GM23338 (cell line): Measurements from ENCODE around the gene CENPP. TPM values are rescaled to one million over a fixed set of nuclear protein-coding genes. Genes with fewer than 3 reads are reported as not detected.

Source experiments
- ATAC-seq: fragments of 200-7000 bp; cut with Tn5 transposase; 3 replicates; pipeline ENCODE4 v1.9.1; 2020
- DNase-seq: peaks from one replicate; pipeline ENCODE4 v3.0.0-alpha.2; 2015; ENCODE audit warnings: low spot score
- H2AFZ ChIP-seq: fragments of 200-600 bp; sonication (generic); 2 replicates; pipeline ENCODE4 v1.8.0; 2016; ENCODE audit warnings: antibody characterized with exemption, mild to moderate bottlenecking, moderate library complexity
- H3F3A ChIP-seq: fragments of 200-600 bp; sonication (generic); replicated peaks from 2 replicates; pipeline ENCODE4 v1.8.0; 2017; ENCODE audit warnings: antibody characterized with exemption, mixed run types, low read depth
- H3K27ac ChIP-seq: fragments of 200-600 bp; sonication (generic); 2 replicates; pipeline ENCODE4 v1.6.1; 2016; ENCODE audit warnings: low read depth
- H3K27me3 ChIP-seq: fragments of 200-600 bp; sonication (generic); 2 replicates; pipeline ENCODE4 v1.8.0; 2016; ENCODE audit warnings: mild to moderate bottlenecking, mixed run types, moderate library complexity; ENCODE audit not compliant: insufficient read depth
- H3K36me3 ChIP-seq: fragments of 200-600 bp; sonication (generic); 2 replicates; pipeline ENCODE4 v1.8.0; 2016; ENCODE audit warnings: mild to moderate bottlenecking; ENCODE audit not compliant: insufficient read depth
- H3K4me1 ChIP-seq: fragments of 200-600 bp; sonication (generic); 2 replicates; pipeline ENCODE4 v1.8.0; 2016; ENCODE audit warnings: mild to moderate bottlenecking, moderate library complexity; ENCODE audit not compliant: insufficient read depth
- H3K4me2 ChIP-seq: fragments of 200-600 bp; sonication (generic); 2 replicates; pipeline ENCODE4 v1.7.1; 2017; ENCODE audit warnings: mixed run types
- H3K4me3 ChIP-seq: fragments of 200-600 bp; sonication (generic); 2 replicates; pipeline ENCODE4 v1.6.1; 2016; ENCODE audit warnings: mixed run types
- H3K79me2 ChIP-seq: fragments of 200-600 bp; sonication (generic); replicated peaks from 2 replicates; pipeline ENCODE4 v1.8.0; 2017; ENCODE audit warnings: mild to moderate bottlenecking; ENCODE audit not compliant: insufficient read depth
- H3K9me2 ChIP-seq: fragments of 200-600 bp; sonication (generic); 2 replicates; pipeline ENCODE4 v1.8.0; 2017; ENCODE audit not compliant: insufficient read depth
- H4K20me1 ChIP-seq: fragments of 200-600 bp; sonication (generic); replicated peaks from 2 replicates; pipeline ENCODE4 v1.8.0; 2017; ENCODE audit warnings: mild to moderate bottlenecking; ENCODE audit not compliant: insufficient read depth
- H3K27ac Mint-ChIP-seq: 2 replicates; pipeline ENCODE4 v1.8.0; 2020; ENCODE audit warnings: inconsistent platforms, mild to moderate bottlenecking, moderate library complexity, mixed read lengths
- H3K27me3 Mint-ChIP-seq: 3 replicates; pipeline ENCODE4 v1.8.0; 2022; ENCODE audit warnings: low read depth, mild to moderate bottlenecking, moderate library complexity, mixed read lengths, inconsistent platforms; ENCODE audit not compliant: insufficient read depth, poor library complexity
- H3K36me3 Mint-ChIP-seq: 3 replicates; pipeline ENCODE4 v1.8.0; 2021; ENCODE audit warnings: low read depth, mild to moderate bottlenecking, inconsistent platforms, moderate library complexity, mixed read lengths
- H3K4me1 Mint-ChIP-seq: 3 replicates; pipeline ENCODE4 v1.8.0; 2020; ENCODE audit warnings: mild to moderate bottlenecking, inconsistent platforms, mixed read lengths
- H3K4me3 Mint-ChIP-seq: 3 replicates; pipeline ENCODE4 v1.8.0; 2021; ENCODE audit warnings: moderate library complexity, mild to moderate bottlenecking, inconsistent platforms, mixed read lengths
- H3K9me3 Mint-ChIP-seq: 3 replicates; pipeline ENCODE4 v1.8.0; 2020; ENCODE audit warnings: moderate library complexity, mild to moderate bottlenecking, inconsistent platforms, mixed read lengths
- CREB1 ChIP-seq: fragments of 250-450 bp; sonication (Bioruptor Pico); IDR thresholded peaks from 2 replicates; pipeline ENCODE4 v1.5.0; 2020; ENCODE audit warnings: low read depth, mild to moderate bottlenecking, moderate library complexity
- CTCF ChIP-seq, 2 experiments: fragments of 200-600 bp in 1 of 2; sonication (generic) in 1 of 2; conservative IDR thresholded peaks; 2 replicates each; pipeline versions ENCODE4 v1.5.1 to v1.6.1; 2016 to 2017; ENCODE audit warnings: antibody characterized with exemption in 2 of 2, low read depth in 2 of 2, mild to moderate bottlenecking in 2 of 2, moderate library complexity in 1 of 2
- EZH2phosphoT487 ChIP-seq: fragments of 200-600 bp; sonication (generic); IDR thresholded peaks from one replicate; pipeline ENCODE4 v1.8.1; 2018; ENCODE audit warnings: antibody characterized with exemption; ENCODE audit not compliant: unreplicated experiment
- NANOG ChIP-seq: IDR thresholded peaks from 2 replicates; pipeline ENCODE4 v1.6.1; 2016; ENCODE audit warnings: antibody characterized with exemption, borderline replicate concordance
- REST ChIP-seq: IDR thresholded peaks from one replicate; pipeline ENCODE4 v1.6.1; 2018; ENCODE audit warnings: antibody characterized with exemption; ENCODE audit not compliant: unreplicated experiment
- STAT1 ChIP-seq: IDR thresholded peaks from one replicate; pipeline ENCODE4 v1.6.1; 2016; ENCODE audit warnings: antibody characterized with exemption; ENCODE audit not compliant: unreplicated experiment
- ZNF114 ChIP-seq: fragments of 250-450 bp; sonication (Bioruptor Pico); IDR thresholded peaks from 2 replicates; pipeline ENCODE4 v1.5.0; 2020; ENCODE audit warnings: mild to moderate bottlenecking, moderate library complexity
- ZNF331 ChIP-seq: fragments of 250-450 bp; sonication (Bioruptor Pico); IDR thresholded peaks from 2 replicates; pipeline ENCODE4 v1.5.0; 2020; ENCODE audit warnings: low read depth, mild to moderate bottlenecking, moderate library complexity
- ZNF462 ChIP-seq: fragments of 250-450 bp; sonication (Bioruptor Pico); IDR thresholded peaks from 2 replicates; pipeline ENCODE4 v1.5.0; 2020; ENCODE audit warnings: mild to moderate bottlenecking, moderate library complexity
- polyA plus RNA-seq: library from polyadenylated mRNA; unstranded; fragments of >200 nt; fragmentation: Nextera tagmentation; extraction: Ambion mirVana; gene quantifications from 2 replicates; pipeline ENCODE4 v1.2.1, GENCODE V29; 2016
- total RNA-seq: library from RNA; depleted of rRNA; stranded (reverse); fragments of >200 nt; shearing (Covaris generic); gene quantifications from 2 replicates; pipeline ENCODE4 v1.2.3, GENCODE V29; 2014
- TF ChIP-seq, protein P1 (sequence below): IDR thresholded peaks from 2 replicates; pipeline ENCODE4 v1.6.1; 2016; ENCODE audit warnings: antibody characterized with exemption

The CENPP gene
- total and polyA plus RNA-seq, 2 experiments from 2014 or later: 11.0 to 12.6 TPM

- DNase-seq: no peak
- TF ChIP-seq ZNF331 (CRISPR knock-in tag) (no peak), NANOG (no peak), STAT1 (no peak), ZNF462 (CRISPR knock-in tag) (no peak), EZH2phosphoT487 (no peak), CREB1 (no peak), REST (no peak), CTCF (conservative IDR thresholded peaks at IDR 0.05; ENCODE audit: low read depth in 2 of 2) (no peak), ZNF114 (no peak)
- TF ChIP-seq, protein P1, sequence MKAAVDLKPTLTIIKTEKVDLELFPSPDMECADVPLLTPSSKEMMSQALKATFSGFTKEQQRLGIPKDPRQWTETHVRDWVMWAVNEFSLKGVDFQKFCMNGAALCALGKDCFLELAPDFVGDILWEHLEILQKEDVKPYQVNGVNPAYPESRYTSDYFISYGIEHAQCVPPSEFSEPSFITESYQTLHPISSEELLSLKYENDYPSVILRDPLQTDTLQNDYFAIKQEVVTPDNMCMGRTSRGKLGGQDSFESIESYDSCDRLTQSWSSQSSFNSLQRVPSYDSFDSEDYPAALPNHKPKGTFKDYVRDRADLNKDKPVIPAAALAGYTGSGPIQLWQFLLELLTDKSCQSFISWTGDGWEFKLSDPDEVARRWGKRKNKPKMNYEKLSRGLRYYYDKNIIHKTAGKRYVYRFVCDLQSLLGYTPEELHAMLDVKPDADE: no peak
- peaks cover 81% of the 10 kb centered on the region for H3K36me3 ChIP-seq
Measured at GRCh38 chr9:92300936-92301335, 24.8 kb upstream of the CENPP start.

More at GRCh38 chr9:92300936-92301335, 24.8 kb upstream of the CENPP start:
- no peak overlapping the region for H3K4me3 Mint-ChIP-seq
- Histone ChIP-seq H3K4me2 (no peak overlapping the region), H3K4me3 (no peak overlapping the region), H2AFZ (no peak overlapping the region), H3K27ac (no peak overlapping the region), H3K27me3 (no peaks in the 10 kb centered on the region), H4K20me1 (0 out of 2 replicates have a peak, but pooled peaks cover 13% of the 10 kb centered on the region), H3F3A (no peaks in the 10 kb centered on the region), H3K9me2 (no peaks in the 10 kb centered on the region), H3K4me1 (no peaks in the 10 kb centered on the region), H3K79me2 (no peaks in the 10 kb centered on the region)
- H3K4me1 Mint-ChIP-seq: no peaks in the 10 kb centered on the region; the same call in 2 of the 3 replicates
- ATAC-seq: no peak
- no peak overlapping the region for H3K27ac Mint-ChIP-seq
- no peaks in the 10 kb centered on the region for H3K9me3 Mint-ChIP-seq
- H3K27me3 Mint-ChIP-seq: peaks cover 1% of the 10 kb centered on the region
- peaks cover 74% of the 10 kb centered on the region for H3K36me3 Mint-ChIP-seq
